Activated CD4-positive, alpha-beta T cell treated with anti-CD3 and anti-CD28 coated beads, Interleukin-2, amount 10 ng/mL, durations not matched to agents 7 days and 5 days (primary cell): ENCODE measurements around the gene OTOS. TPM values are rescaled to one million over a fixed set of nuclear protein-coding genes. Genes with fewer than 3 reads are reported as not detected.

ENCODE experiments used
- CTCF ChIA-PET: fragments of 350-600 bp; sonication (Branson Sonifier 250); formaldehyde crosslinking; loops from one replicate; lab custom pipeline; 2021; ENCODE audit warnings: antibody characterized with exemption; lab: Charles Lee
- POLR2A ChIA-PET: fragments of 350-600 bp; sonication (Branson Sonifier 250); formaldehyde crosslinking; loops from one replicate; lab custom pipeline; 2021; ENCODE audit warnings: antibody characterized with exemption; lab: Charles Lee
- DNase-seq: peaks from one replicate; pipeline ENCODE4 v3.0.0-alpha.2; 2020
- H3K27ac Mint-ChIP-seq: one replicate; pipeline ENCODE4 v1.8.0; 2021; ENCODE audit warnings: mild to moderate bottlenecking, moderate library complexity, mixed read lengths
- H3K27me3 Mint-ChIP-seq: one replicate; pipeline ENCODE4 v1.8.0; 2021; ENCODE audit warnings: mixed read lengths
- H3K36me3 Mint-ChIP-seq: one replicate; pipeline ENCODE4 v1.8.0; 2021; ENCODE audit warnings: low read depth, mixed read lengths
- H3K4me1 Mint-ChIP-seq: one replicate; pipeline ENCODE4 v1.8.0; 2021; ENCODE audit warnings: mixed read lengths
- H3K4me3 Mint-ChIP-seq: one replicate; pipeline ENCODE4 v1.8.0; 2021; ENCODE audit warnings: mild to moderate bottlenecking, moderate library complexity, mixed read lengths
- H3K9me3 Mint-ChIP-seq: one replicate; pipeline ENCODE4 v1.8.0; 2021; ENCODE audit warnings: mixed read lengths
- total RNA-seq, 2 experiments: library from RNA; stranded (reverse); gene quantifications; one replicate each; pipeline ENCODE4 v1.2.3, GENCODE V29; 2021

OTOS gene
- total RNA-seq, 2 experiments from 2014 or later = not detected

GRCh38 chr2:240174496-240174895, 34.0 kb upstream of the OTOS start:
- ChIA-PET POLR2A (no interaction called here), CTCF (interaction anchor here (0.8 kb wide), 1 partner anchor 31 kb away, joined by 3 read pairs; no protein-coding TSS in a partner anchor)
- Mint-ChIP-seq H3K36me3 (no peaks in the 10 kb centered on the region), H3K4me3 (no peak overlapping the region), H3K27ac (no peak overlapping the region), H3K27me3 (peaks cover 26% of the 10 kb centered on the region), H3K9me3 (no peaks in the 10 kb centered on the region), H3K4me1 (peaks cover 3% of the 10 kb centered on the region)
- no peak for DNase-seq

GRCh38 chr2:240172071-240172895, 31.8 kb upstream of the OTOS start:
- DNase-seq = no peak
- peaks cover 3% of the 10 kb centered on the region for H3K4me1 Mint-ChIP-seq
- no peaks in the 10 kb centered on the region for H3K36me3 Mint-ChIP-seq
- CTCF ChIA-PET = no interaction called here
- H3K9me3 Mint-ChIP-seq = no peaks in the 10 kb centered on the region
- no peak overlapping the region for H3K27ac Mint-ChIP-seq
- H3K27me3 Mint-ChIP-seq = peaks cover 26% of the 10 kb centered on the region
- H3K4me3 Mint-ChIP-seq = no peak overlapping the region
- POLR2A ChIA-PET = no interaction called here

- no peak overlapping the region for H3K4me3 Mint-ChIP-seq
- ChIA-PET CTCF (no interaction called here), POLR2A (no interaction called here)
- H3K9me3 Mint-ChIP-seq = no peaks in the 10 kb centered on the region
- no peak overlapping the region for H3K27ac Mint-ChIP-seq
- H3K36me3 Mint-ChIP-seq = no peaks in the 10 kb centered on the region
- no peaks in the 10 kb centered on the region for H3K4me1 Mint-ChIP-seq
- no peak for DNase-seq
- H3K27me3 Mint-ChIP-seq = peaks cover 16% of the 10 kb centered on the region
These were observed 30.4 kb upstream of the OTOS start for GRCh38 chr2:240170883-240171282.

GRCh38 chr2:240170354-240170735, 29.9 kb upstream of the OTOS start:
- ChIA-PET CTCF (no interaction called here), POLR2A (no interaction called here)
- peaks cover 11% of the 10 kb centered on the region for H3K27me3 Mint-ChIP-seq
- H3K27ac Mint-ChIP-seq = no peak overlapping the region
- H3K36me3 Mint-ChIP-seq = no peaks in the 10 kb centered on the region
- no peaks in the 10 kb centered on the region for H3K9me3 Mint-ChIP-seq
- no peaks in the 10 kb centered on the region for H3K4me1 Mint-ChIP-seq
- no peak overlapping the region for H3K4me3 Mint-ChIP-seq
- no peak for DNase-seq

GRCh38 chr2:240169486-240170353, 29.3 kb upstream of the OTOS start:
- Mint-ChIP-seq H3K9me3 (peaks cover 2% of the 10 kb centered on the region), H3K4me1 (no peaks in the 10 kb centered on the region), H3K4me3 (no peak overlapping the region), H3K36me3 (no peaks in the 10 kb centered on the region), H3K27me3 (peaks cover 7% of the 10 kb centered on the region), H3K27ac (no peak overlapping the region)
- POLR2A ChIA-PET = no interaction called here
- DNase-seq = no peak
- CTCF ChIA-PET = no interaction called here

GRCh38 chr2:240168546-240169361, 28.3 kb upstream of the OTOS start:
- POLR2A ChIA-PET = no interaction called here
- H3K36me3 Mint-ChIP-seq = no peaks in the 10 kb centered on the region

GRCh38 chr2:240168041-240168440, 27.6 kb upstream of the OTOS start:
- Mint-ChIP-seq H3K4me1 (no peaks in the 10 kb centered on the region), H3K27me3 (no peaks in the 10 kb centered on the region), H3K9me3 (peaks cover 13% of the 10 kb centered on the region), H3K27ac (no peak overlapping the region), H3K36me3 (no peaks in the 10 kb centered on the region), H3K4me3 (no peak overlapping the region)
- no peak for DNase-seq
- ChIA-PET POLR2A (no interaction called here), CTCF (no interaction called here)

More at GRCh38 chr2:240168546-240169361, 28.3 kb upstream of the OTOS start:
- Mint-ChIP-seq H3K27me3 (no peaks in the 10 kb centered on the region), H3K4me3 (no peak overlapping the region), H3K9me3 (peaks cover 10% of the 10 kb centered on the region), H3K4me1 (no peaks in the 10 kb centered on the region), H3K27ac (no peak overlapping the region)
- no peak for DNase-seq
- CTCF ChIA-PET = no interaction called here

- peaks cover 13% of the 10 kb centered on the region for H3K9me3 Mint-ChIP-seq
- DNase-seq = no peak
- H3K27me3 Mint-ChIP-seq = no peaks in the 10 kb centered on the region
- CTCF ChIA-PET = no interaction called here
- H3K27ac Mint-ChIP-seq = no peak overlapping the region
- POLR2A ChIA-PET = no interaction called here
- no peaks in the 10 kb centered on the region for H3K4me1 Mint-ChIP-seq
- H3K36me3 Mint-ChIP-seq = no peaks in the 10 kb centered on the region
- no peak overlapping the region for H3K4me3 Mint-ChIP-seq
These were observed 27.1 kb upstream of the OTOS start for GRCh38 chr2:240167588-240167880.

GRCh38 chr2:240166761-240167587, 26.5 kb upstream of the OTOS start:
- CTCF ChIA-PET = no interaction called here
- POLR2A ChIA-PET = no interaction called here

GRCh38 chr2:240166191-240166590, 25.7 kb upstream of the OTOS start:
- Mint-ChIP-seq H3K9me3 (peaks cover 13% of the 10 kb centered on the region), H3K27ac (no peak overlapping the region)
- POLR2A ChIA-PET = no interaction called here

More at GRCh38 chr2:240166761-240167587, 26.5 kb upstream of the OTOS start:
- Mint-ChIP-seq H3K27me3 (no peaks in the 10 kb centered on the region), H3K9me3 (peaks cover 13% of the 10 kb centered on the region), H3K4me3 (no peak overlapping the region), H3K36me3 (no peaks in the 10 kb centered on the region), H3K4me1 (no peaks in the 10 kb centered on the region), H3K27ac (no peak overlapping the region)
- no peak for DNase-seq

GRCh38 chr2:240165661-240166060, 25.2 kb upstream of the OTOS start:
- CTCF ChIA-PET = no interaction called here
- POLR2A ChIA-PET = no interaction called here
- DNase-seq = no peak
- Mint-ChIP-seq H3K27me3 (no peaks in the 10 kb centered on the region), H3K4me3 (no peak overlapping the region), H3K36me3 (no peaks in the 10 kb centered on the region), H3K27ac (no peak overlapping the region), H3K4me1 (no peaks in the 10 kb centered on the region), H3K9me3 (peaks cover 13% of the 10 kb centered on the region)

More at GRCh38 chr2:240166191-240166590, 25.7 kb upstream of the OTOS start:
- Mint-ChIP-seq H3K4me3 (no peak overlapping the region), H3K36me3 (no peaks in the 10 kb centered on the region), H3K27me3 (no peaks in the 10 kb centered on the region), H3K4me1 (no peaks in the 10 kb centered on the region)
- CTCF ChIA-PET = no interaction called here
- DNase-seq = no peak

- ChIA-PET CTCF (no interaction called here), POLR2A (no interaction called here)
- DNase-seq = no peak
- no peak overlapping the region for H3K4me3 Mint-ChIP-seq
- H3K36me3 Mint-ChIP-seq = no peaks in the 10 kb centered on the region
- no peak overlapping the region for H3K27ac Mint-ChIP-seq
- no peaks in the 10 kb centered on the region for H3K27me3 Mint-ChIP-seq
- peaks cover 13% of the 10 kb centered on the region for H3K9me3 Mint-ChIP-seq
- H3K4me1 Mint-ChIP-seq = no peaks in the 10 kb centered on the region
These were observed 24.6 kb upstream of the OTOS start for GRCh38 chr2:240165034-240165433.
